ENCODE data around the gene GNAL. TPM values are rescaled to one million over a fixed set of nuclear protein-coding genes. Genes with fewer than 3 reads are reported as not detected.
A peak's percentile ranks its signal among the peaks of the same experiment; 100 is the strongest.
"Not testable (repeated sequence)": the region's sequence is repeated elsewhere in the genome, so short reads cannot be mapped to it uniquely, and the experiment has no call there.

GNAL gene
- total RNA-seq, 6 experiments from 2014 or later: 0.09 to 0.21 (median 0.17) TPM

- Mint-ChIP-seq H3K4me3 (no peak overlapping the region), H3K4me1 (ENCODE audit: low read depth) (no peaks in the 10 kb centered on the region; the same call in 1 of the 2 replicates), H3K9me3 (no peaks in the 10 kb centered on the region), H3K27ac (no peak overlapping the region), H3K27me3 (ENCODE audit: insufficient read depth) (peaks cover 10% of the 10 kb centered on the region), H3K36me3 (ENCODE audit: low read depth) (no peaks in the 10 kb centered on the region)
- no peak for TF ChIP-seq CTCF (IDR thresholded peaks at IDR 0.05)
- no peak for DNase-seq
Measured at GRCh38 chr18:11710578-11710977, 21.5 kb downstream of the GNAL start.

GRCh38 chr18:11713756-11714155 lies 24.7 kb downstream of the GNAL start:
- Mint-ChIP-seq H3K27ac (no peak overlapping the region), H3K9me3 (no peaks in the 10 kb centered on the region), H3K4me3 (peak overlapping the region; percentile 25; the same call in 1 of the 2 replicates), H3K4me1 (ENCODE audit: low read depth) (no peaks in the 10 kb centered on the region; the same call in 1 of the 2 replicates), H3K27me3 (ENCODE audit: insufficient read depth) (peaks cover 13% of the 10 kb centered on the region), H3K36me3 (ENCODE audit: low read depth) (no peaks in the 10 kb centered on the region)
- TF ChIP-seq CTCF (IDR thresholded peaks at IDR 0.05): no peak
- DNase-seq: no peak

GRCh38 chr18:11714244-11714918 lies 25.3 kb downstream of the GNAL start:
- H3K27ac Mint-ChIP-seq: no peak overlapping the region

GRCh38 chr18:11716767-11717315 lies 27.8 kb downstream of the GNAL start:
- not testable (repeated sequence) for H3K27ac Mint-ChIP-seq; H3K9me3 Mint-ChIP-seq; H3K4me3 Mint-ChIP-seq; DNase-seq; H3K36me3 Mint-ChIP-seq (ENCODE audit: low read depth); H3K4me1 Mint-ChIP-seq (ENCODE audit: low read depth)
- peaks cover 12% of the 10 kb centered on the region for H3K27me3 Mint-ChIP-seq (ENCODE audit: insufficient read depth)

More at GRCh38 chr18:11714244-11714918, 25.3 kb downstream of the GNAL start:
- H3K4me3 Mint-ChIP-seq: peak overlapping the region; percentile 25; the same call in 1 of the 2 replicates
- H3K4me1 Mint-ChIP-seq (ENCODE audit: low read depth): no peaks in the 10 kb centered on the region; the same call in 1 of the 2 replicates
- peaks cover 13% of the 10 kb centered on the region for H3K27me3 Mint-ChIP-seq (ENCODE audit: insufficient read depth)
- no peak for TF ChIP-seq CTCF (IDR thresholded peaks at IDR 0.05)
- no peaks in the 10 kb centered on the region for H3K36me3 Mint-ChIP-seq (ENCODE audit: low read depth)
- DNase-seq: no peak
- H3K9me3 Mint-ChIP-seq: no peaks in the 10 kb centered on the region

- no peaks in the 10 kb centered on the region for H3K36me3 Mint-ChIP-seq (ENCODE audit: low read depth)
- no peaks in the 10 kb centered on the region; the same call in 1 of the 2 replicates for H3K4me1 Mint-ChIP-seq (ENCODE audit: low read depth)
- no peak for DNase-seq
- H3K27ac Mint-ChIP-seq: no peak overlapping the region
- H3K4me3 Mint-ChIP-seq: no peak overlapping the region
- H3K27me3 Mint-ChIP-seq (ENCODE audit: insufficient read depth): peaks cover 4% of the 10 kb centered on the region
- H3K9me3 Mint-ChIP-seq: no peaks in the 10 kb centered on the region
- no peak for TF ChIP-seq CTCF (IDR thresholded peaks at IDR 0.05)
Measured at GRCh38 chr18:11719050-11719449, 30.0 kb downstream of the GNAL start.

GRCh38 chr18:11719621-11720020 lies 30.6 kb downstream of the GNAL start:
- peaks cover 4% of the 10 kb centered on the region for H3K27me3 Mint-ChIP-seq (ENCODE audit: insufficient read depth)
- no peak for DNase-seq
- no peak overlapping the region for H3K4me3 Mint-ChIP-seq
- no peaks in the 10 kb centered on the region for H3K9me3 Mint-ChIP-seq
- no peaks in the 10 kb centered on the region for H3K36me3 Mint-ChIP-seq (ENCODE audit: low read depth)
- no peak for TF ChIP-seq CTCF (IDR thresholded peaks at IDR 0.05)
- H3K4me1 Mint-ChIP-seq (ENCODE audit: low read depth): no peaks in the 10 kb centered on the region
- no peak overlapping the region for H3K27ac Mint-ChIP-seq
